GM19351 (cell line): ENCODE measurements around the gene PTPRN.

Experiments
- ATAC-seq: cut with Tn5 transposase; IDR thresholded peaks from one replicate; pipeline ENCODE4 v1.9.1; 2021; ENCODE audit warnings: mild to moderate bottlenecking, moderate library complexity; ENCODE audit not compliant: unreplicated experiment

Gene PTPRN

DNA sequence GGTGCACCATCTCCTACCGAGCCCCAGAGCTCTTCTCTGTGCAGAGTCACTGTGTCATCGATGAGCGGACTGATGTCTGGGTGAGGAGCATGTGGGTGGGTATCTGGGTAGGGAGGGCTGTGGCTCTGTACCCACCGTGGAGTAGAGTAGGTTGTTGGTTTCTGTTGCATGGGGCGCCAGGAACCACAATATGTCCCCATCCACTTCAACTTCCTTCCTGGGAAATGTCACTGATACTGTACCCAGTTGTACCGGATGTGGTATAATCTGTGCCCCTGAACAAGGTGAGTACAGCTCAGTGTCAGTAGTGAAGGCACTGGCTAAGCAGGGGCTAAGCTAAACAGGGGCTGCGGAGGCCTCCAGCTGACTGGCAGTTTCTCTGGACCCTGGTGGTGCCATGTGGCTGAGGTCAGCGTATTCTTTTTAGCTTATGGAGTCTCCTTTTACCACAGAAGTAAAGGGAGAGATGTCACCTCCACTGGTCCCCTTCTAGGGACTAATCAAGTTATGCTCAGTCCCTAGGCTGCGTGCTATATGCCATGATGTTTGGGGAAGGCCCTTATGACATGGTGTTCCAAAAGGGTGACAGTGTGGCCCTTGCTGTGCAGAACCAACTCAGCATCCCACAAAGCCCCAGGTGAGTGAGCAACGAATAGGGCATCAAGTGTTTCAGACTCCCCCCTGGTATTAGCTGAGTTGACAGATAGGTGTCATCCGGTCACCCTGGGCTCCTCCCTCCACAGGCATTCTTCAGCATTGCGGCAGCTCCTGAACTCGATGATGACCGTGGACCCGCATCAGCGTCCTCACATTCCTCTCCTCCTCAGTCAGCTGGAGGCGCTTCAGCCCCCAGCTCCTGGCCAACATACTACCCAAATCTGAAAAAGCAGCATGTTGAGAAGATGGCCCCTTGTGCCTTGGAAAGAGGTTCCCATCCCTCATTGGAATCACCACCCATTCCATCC, 61.2 kb downstream of the PTPRN start:
- ATAC-seq, result no peak

GRCh38 chr2:219246559-219246958, 62.6 kb downstream of the PTPRN start:
- no peak for ATAC-seq

GRCh38 chr2:219245899-219246230, 63.3 kb downstream of the PTPRN start:
- no peak for ATAC-seq

DNA sequence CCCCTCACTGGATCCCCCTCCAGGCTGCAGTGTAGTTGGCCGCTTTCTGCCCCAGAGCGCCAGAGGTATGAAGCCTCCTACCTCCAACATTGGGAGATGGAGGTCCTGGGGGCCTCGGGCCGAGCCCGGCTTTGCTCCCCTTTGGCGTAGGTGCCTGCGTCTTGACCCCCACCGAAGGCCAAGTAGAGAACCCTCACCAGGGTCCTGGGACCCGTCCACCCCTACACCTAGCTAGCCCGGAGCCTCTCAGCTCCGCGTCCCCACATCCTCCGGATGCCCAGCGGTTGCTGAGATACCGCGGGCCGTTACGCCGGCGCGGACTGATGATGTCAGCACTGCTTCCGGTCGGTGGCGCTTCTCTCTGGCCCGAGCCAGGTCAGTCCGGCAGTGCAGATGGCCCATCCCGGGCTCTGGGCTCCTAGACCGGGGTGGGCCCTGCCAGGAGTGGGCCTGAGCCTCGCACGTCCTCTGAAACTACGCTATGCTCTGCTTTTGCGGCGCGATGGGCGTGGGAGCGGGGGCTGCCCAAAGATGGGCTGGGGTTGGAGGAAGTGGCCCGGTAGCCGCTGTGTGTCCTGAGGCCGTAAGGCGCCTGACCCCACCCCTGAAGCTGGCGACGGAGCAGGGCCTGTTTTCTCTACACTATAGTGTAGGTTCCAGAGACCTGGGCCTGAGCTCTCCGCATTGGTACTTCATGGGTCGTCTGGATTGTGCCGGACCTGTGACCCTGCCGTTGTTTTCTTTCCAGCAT, 63.9 kb downstream of the PTPRN start, which contains the start of the genes GLB1L and STK16:
GLB1L (minus strand) TSS at position 297 of the 751 bp plus-strand sequence. CDS start 1,871 bp downstream, outside the sequence.
STK16 (plus strand) TSS at position 332 of the 751 bp plus-strand sequence. CDS start 521 bp downstream, outside the sequence.
- peak; percentile 87 for ATAC-seq

- ATAC-seq, result no peak
Measured at GRCh38 chr2:219244789-219245147, 64.4 kb downstream of the PTPRN start.

DNA sequence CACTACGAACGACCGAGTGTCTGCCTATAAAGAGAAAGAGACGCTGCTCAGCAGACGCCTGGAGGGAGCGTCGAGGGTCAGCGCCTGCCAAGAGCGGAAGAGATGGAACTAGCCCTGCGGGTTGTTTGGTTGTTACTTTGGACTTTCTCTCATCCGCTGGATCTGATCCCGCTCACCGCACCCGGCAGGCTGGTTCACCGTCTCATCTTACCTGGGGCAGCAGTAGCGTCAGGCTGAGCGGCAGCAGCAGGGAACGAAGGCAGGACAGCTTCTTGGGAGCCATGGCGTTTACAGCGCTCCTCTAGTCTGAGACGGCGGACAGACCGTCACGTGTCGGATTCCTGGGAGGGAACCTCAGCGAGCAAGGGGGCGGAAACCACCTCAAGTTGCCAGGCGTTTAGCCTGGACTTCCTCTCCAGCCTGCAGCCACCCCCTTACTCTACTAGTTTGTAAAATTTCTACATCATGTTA, 65.9 kb downstream of the PTPRN start:
- ATAC-seq, result no peak
